Naive thymus-derived CD4-positive, alpha-beta T cell (primary cell): ENCODE results near the gene KLHL22. TPM values are rescaled to one million over a fixed set of nuclear protein-coding genes. Genes with fewer than 3 reads are reported as not detected.
A peak's percentile ranks its signal among the peaks of the same experiment; 100 is the strongest.

Experiments used
- ATAC-seq: fragments of 150-1000 bp; cut with Tn5 transposase; 2 replicates; pipeline ENCODE4 v1.10.0; 2021; ENCODE audit warnings: mild to moderate bottlenecking, moderate library complexity
- CTCF ChIA-PET: fragments of 350-600 bp; sonication (Branson Sonifier 250); formaldehyde crosslinking; loops from one replicate; lab custom pipeline; 2021; ENCODE audit warnings: antibody characterized with exemption; lab: Charles Lee
- POLR2A ChIA-PET: fragments of 350-600 bp; sonication (Branson Sonifier 250); formaldehyde crosslinking; loops from one replicate; lab custom pipeline; 2021; ENCODE audit warnings: antibody characterized with exemption, inconsistent platforms; lab: Charles Lee
- DNase-seq, 9 donors: peaks; one replicate each; pipeline versions ENCODE4 v3.0.0 to v3.0.0-alpha.2; 2020 to 2022; ENCODE audit warnings: mixed read lengths in 1 of 9
- H3K27ac ChIP-seq: one replicate; pipeline ENCODE4 v1.7.0; 2013; ENCODE audit warnings: mild to moderate bottlenecking, low read depth, low read length, moderate library complexity
- H3K27me3 ChIP-seq, 2 donors: one replicate each; pipeline ENCODE4 v1.7.0; 2013; ENCODE audit warnings: low read length in 2 of 2, mild to moderate bottlenecking in 2 of 2, moderate library complexity in 2 of 2; ENCODE audit not compliant: control insufficient read depth in 2 of 2, insufficient read depth in 2 of 2
- H3K36me3 ChIP-seq, 3 experiments: 1 replicate in 2 of 3; 2 replicates in 1 of 3; pipeline ENCODE4 v1.7.0; 2013; ENCODE audit warnings: low read length in 3 of 3, mild to moderate bottlenecking in 3 of 3, moderate library complexity in 1 of 3; ENCODE audit not compliant: insufficient read depth in 3 of 3, control insufficient read depth in 2 of 3
- H3K4me1 ChIP-seq, 2 donors: one replicate each; pipeline ENCODE4 v1.7.0; 2013; ENCODE audit warnings: low read length in 2 of 2, mild to moderate bottlenecking in 2 of 2, moderate library complexity in 1 of 2; ENCODE audit not compliant: control insufficient read depth in 2 of 2, insufficient read depth in 2 of 2
- H3K4me3 ChIP-seq: 2 replicates; pipeline ENCODE4 v1.7.0; 2013; ENCODE audit warnings: mild to moderate bottlenecking, low read length
- H3K9me3 ChIP-seq, 3 experiments: 1 replicate in 2 of 3; 2 replicates in 1 of 3; pipeline ENCODE4 v1.7.0; 2013; ENCODE audit warnings: low read length in 3 of 3; ENCODE audit not compliant: control insufficient read depth in 2 of 3
- H3K27ac Mint-ChIP-seq, 9 donors: one replicate each; pipeline ENCODE4 v1.8.0; 2020 to 2022; ENCODE audit warnings: mixed read lengths in 9 of 9, mild to moderate bottlenecking in 8 of 9, moderate library complexity in 5 of 9, inconsistent platforms in 2 of 9
- H3K27me3 Mint-ChIP-seq, 5 donors: one replicate each; pipeline ENCODE4 v1.8.0; 2021 to 2022; ENCODE audit warnings: mixed read lengths in 5 of 5, mild to moderate bottlenecking in 1 of 5
- H3K36me3 Mint-ChIP-seq, 5 donors: one replicate each; pipeline ENCODE4 v1.8.0; 2020 to 2022; ENCODE audit warnings: mixed read lengths in 5 of 5, mild to moderate bottlenecking in 3 of 5, inconsistent platforms in 1 of 5
- H3K4me1 Mint-ChIP-seq, 7 donors: one replicate each; pipeline ENCODE4 v1.8.0; 2020 to 2022; ENCODE audit warnings: mixed read lengths in 7 of 7, mild to moderate bottlenecking in 3 of 7, inconsistent platforms in 1 of 7
- H3K4me3 Mint-ChIP-seq, 10 donors: one replicate each; pipeline ENCODE4 v1.8.0; 2020 to 2022; ENCODE audit warnings: mild to moderate bottlenecking in 10 of 10, mixed read lengths in 10 of 10, moderate library complexity in 6 of 10, inconsistent platforms in 2 of 10
- H3K9me3 Mint-ChIP-seq, 11 donors: one replicate each; pipeline ENCODE4 v1.8.0; 2020 to 2022; ENCODE audit warnings: mixed read lengths in 11 of 11, mild to moderate bottlenecking in 4 of 11, inconsistent platforms in 1 of 11, moderate library complexity in 1 of 11
- intact Hi-C, 2 donors: fragments of 100-400 bp; cut with micrococcal nuclease; formaldehyde crosslinking; loops; one replicate each; pipeline ENCODE4 v1.15.1; 2023
- polyA plus RNA-seq, 2 donors: library from polyadenylated mRNA; unstranded; fragments of 300-500 nt; fragmentation: Illumina TruSeq; gene quantifications; one replicate each; pipeline ENCODE4 v1.2.3, GENCODE V29; 2021
- total RNA-seq, 6 experiments: library from RNA in 5 of 6; stranded (reverse) in 5 of 6; gene quantifications; 1 replicate in 5 of 6; 2 replicates in 1 of 6; pipeline ENCODE4 v1.2.3 and lab custom pipeline; 2021 to 2026

The KLHL22 gene
- total and polyA plus RNA-seq, 7 experiments from 2014 or later, result 20.6 to 71.3 (median 40.0) TPM

- CTCF ChIA-PET, result interaction anchor here (0.7 kb wide), 1 partner anchor 45 kb away, joined by 3 read pairs; no protein-coding TSS in a partner anchor
- Histone ChIP-seq H3K27me3 (no peaks in the 10 kb centered on the region), H3K27ac (no peak overlapping the region), H3K9me3 (no peaks in the 10 kb centered on the region), H3K4me1 (peaks cover 4 to 8% of the 10 kb centered on the region in 2 donors), H3K4me3 (no peak overlapping the region), H3K36me3 (peaks cover 0 to 13% (median 0%) of the 10 kb centered on the region in 3 experiments)
- DNase-seq, result no peak
- ATAC-seq, result no peak
- POLR2A ChIA-PET, result interaction anchor here (0.6 to 1.0 kb wide), 2 partner anchors 41 to 53 kb away, joined by 3 read pairs; no protein-coding TSS in a partner anchor
- H3K4me1 Mint-ChIP-seq, result peaks cover 13 to 24% (median 20%) of the 10 kb centered on the region in 7 donors
- no peaks in the 10 kb centered on the region for H3K27me3 Mint-ChIP-seq
- intact Hi-C loops, result no loop called here
- peaks cover 0 to 1% (median 0%) of the 10 kb centered on the region in 11 donors for H3K9me3 Mint-ChIP-seq
- H3K4me3 Mint-ChIP-seq, result peak overlapping the region in 1 of 10 donors; percentile 77
- H3K36me3 Mint-ChIP-seq, result peaks cover 0 to 13% (median 11%) of the 10 kb centered on the region in 5 donors
- H3K27ac Mint-ChIP-seq, result peak overlapping the region in 2 of 9 donors; percentile 36 to 40
Measured at GRCh38 chr22:20503816-20504215, 8.2 kb upstream of the KLHL22 start.

DNA sequence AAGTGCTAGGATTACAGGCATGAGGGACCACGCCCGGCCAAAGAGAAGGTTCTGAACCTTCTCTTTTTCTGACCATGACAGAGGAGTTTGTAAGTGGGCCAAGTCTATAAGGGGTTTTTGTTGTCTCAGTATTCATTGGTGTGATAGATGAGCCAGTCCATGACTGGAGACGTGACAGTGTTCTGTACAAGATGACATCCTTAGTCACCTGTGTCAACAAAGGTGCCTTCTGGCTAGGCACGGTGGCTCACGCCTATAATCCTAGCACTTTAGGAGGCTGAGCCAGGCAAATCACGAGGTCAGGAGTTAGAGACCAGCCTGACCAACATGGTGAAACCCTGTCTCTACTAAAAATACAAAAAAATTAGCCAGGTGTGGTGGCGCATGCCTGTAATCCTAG, 4.2 kb upstream of the KLHL22 start:
- peaks cover 0 to 11% (median 2%) of the 10 kb centered on the region in 5 donors for H3K36me3 Mint-ChIP-seq
- intact Hi-C loops, result loop anchor here (10.0 kb wide), 2 partner anchors 175 to 355 kb away; partner anchors contain the start of genes DGCR6L (in 1 of the 2), PI4KA (in 1 of the 2) and SNAP29 (in 1 of the 2)
- Histone ChIP-seq H3K27ac (no peak overlapping the region), H3K4me1 (peaks cover 6 to 7% of the 10 kb centered on the region in 2 donors), H3K9me3 (no peaks in the 10 kb centered on the region), H3K4me3 (no peak overlapping the region), H3K27me3 (no peaks in the 10 kb centered on the region), H3K36me3 (peaks cover 0 to 6% (median 0%) of the 10 kb centered on the region in 3 experiments)
- H3K4me1 Mint-ChIP-seq, result peaks cover 9 to 19% (median 16%) of the 10 kb centered on the region in 7 donors
- H3K4me3 Mint-ChIP-seq, result no peak overlapping the region
- H3K27me3 Mint-ChIP-seq, result no peaks in the 10 kb centered on the region
- no peak for DNase-seq
- peaks cover 0 to 1% (median 0%) of the 10 kb centered on the region in 11 donors for H3K9me3 Mint-ChIP-seq
- POLR2A ChIA-PET, result no interaction called here
- no peak for ATAC-seq
- no peak overlapping the region for H3K27ac Mint-ChIP-seq
- CTCF ChIA-PET, result interaction anchor here (1.5 kb wide), 1 partner anchor 64 kb away, joined by 3 read pairs; no protein-coding TSS in a partner anchor

- intact Hi-C loops, result loop anchor here (10.0 kb wide), 2 partner anchors 174 to 356 kb away; partner anchors contain the start of genes DGCR6L (in 1 of the 2), PI4KA (in 1 of the 2) and SNAP29 (in 1 of the 2)
- ChIA-PET POLR2A (interaction anchor here (0.6 to 0.9 kb wide), 2 partner anchors 19 to 77 kb away, joined by 3 read pairs; no protein-coding TSS in a partner anchor), CTCF (interaction anchor here (0.9 to 1.7 kb wide), 4 partner anchors 35 to 80 kb away, joined by 3 to 6 read pairs (median 4); no protein-coding TSS in a partner anchor)
- H3K36me3 Mint-ChIP-seq, result peaks cover 0 to 11% (median 2%) of the 10 kb centered on the region in 5 donors
- H3K4me3 Mint-ChIP-seq, result no peak overlapping the region
- H3K4me1 Mint-ChIP-seq, result peaks cover 13 to 28% (median 23%) of the 10 kb centered on the region in 7 donors
- H3K27me3 Mint-ChIP-seq, result no peaks in the 10 kb centered on the region
- H3K27me3 ChIP-seq, result no peaks in the 10 kb centered on the region
- peaks cover 0 to 1% (median 0%) of the 10 kb centered on the region in 11 donors for H3K9me3 Mint-ChIP-seq
- H3K4me3 ChIP-seq, result no peak overlapping the region
- peaks cover 0 to 6% (median 0%) of the 10 kb centered on the region in 3 experiments for H3K36me3 ChIP-seq
- DNase-seq, result no peak
- peaks cover 7 to 13% of the 10 kb centered on the region in 2 donors for H3K4me1 ChIP-seq
- peak overlapping the region in 6 of 9 donors; percentile 4 to 76 (median 30) for H3K27ac Mint-ChIP-seq
- H3K27ac ChIP-seq, result no peak overlapping the region
- ATAC-seq, result no peak
- H3K9me3 ChIP-seq, result no peaks in the 10 kb centered on the region
Measured at GRCh38 chr22:20498913-20499312, 3.3 kb upstream of the KLHL22 start.

DNA sequence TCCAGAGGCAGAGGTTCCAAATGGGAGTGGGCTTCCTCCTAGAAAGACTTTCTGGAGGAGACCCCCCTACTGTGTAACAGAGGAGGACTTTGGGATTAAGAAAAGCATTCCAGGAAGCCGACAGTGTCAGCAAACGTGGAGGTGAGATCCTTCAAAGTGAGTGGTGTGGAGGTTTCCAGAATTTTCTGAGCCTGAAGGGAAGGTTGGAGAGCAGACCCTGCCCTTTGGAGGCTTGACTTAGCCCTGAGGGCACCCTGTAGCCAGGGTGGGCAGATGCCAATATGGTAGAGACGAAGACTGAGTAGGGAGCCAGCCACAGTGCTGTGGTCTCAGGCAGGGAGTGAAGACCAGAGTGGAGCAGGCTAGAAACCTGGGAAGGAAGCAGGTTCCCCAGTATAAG, 1.8 kb upstream of the KLHL22 start:
- Mint-ChIP-seq H3K27me3 (no peaks in the 10 kb centered on the region), H3K36me3 (peaks cover 0 to 11% (median 4%) of the 10 kb centered on the region in 5 donors), H3K4me1 (peaks cover 21 to 42% (median 36%) of the 10 kb centered on the region in 7 donors), H3K27ac (peak overlapping the region in 8 of 9 donors; percentile 35 to 84 (median 68)), H3K9me3 (peaks cover 0 to 1% (median 0%) of the 10 kb centered on the region in 11 donors), H3K4me3 (peak overlapping the region in 3 of 10 donors; percentile 33 to 96 (median 63))
- no peaks in the 10 kb centered on the region for H3K27me3 ChIP-seq
- H3K36me3 ChIP-seq, result peaks cover 0 to 6% (median 0%) of the 10 kb centered on the region in 3 experiments
- H3K27ac ChIP-seq, result no peak overlapping the region
- POLR2A ChIA-PET, result no interaction called here
- no peak for ATAC-seq
- intact Hi-C loops, result loop anchor here (2.0 to 10.0 kb wide), 3 partner anchors 69 to 357 kb away; partner anchors contain the start of genes DGCR6L (in 1 of the 2), PI4KA (in 1 of the 2) and SNAP29 (in 1 of the 2)
- H3K4me3 ChIP-seq, result no peak overlapping the region
- H3K4me1 ChIP-seq, result peaks cover 7 to 27% of the 10 kb centered on the region in 2 donors
- H3K9me3 ChIP-seq, result no peaks in the 10 kb centered on the region
- no peak for DNase-seq
- CTCF ChIA-PET, result interaction anchor here (0.8 to 1.7 kb wide), 3 partner anchors 41 to 79 kb away, joined by 3 to 6 read pairs (median 4); no protein-coding TSS in a partner anchor

DNA sequence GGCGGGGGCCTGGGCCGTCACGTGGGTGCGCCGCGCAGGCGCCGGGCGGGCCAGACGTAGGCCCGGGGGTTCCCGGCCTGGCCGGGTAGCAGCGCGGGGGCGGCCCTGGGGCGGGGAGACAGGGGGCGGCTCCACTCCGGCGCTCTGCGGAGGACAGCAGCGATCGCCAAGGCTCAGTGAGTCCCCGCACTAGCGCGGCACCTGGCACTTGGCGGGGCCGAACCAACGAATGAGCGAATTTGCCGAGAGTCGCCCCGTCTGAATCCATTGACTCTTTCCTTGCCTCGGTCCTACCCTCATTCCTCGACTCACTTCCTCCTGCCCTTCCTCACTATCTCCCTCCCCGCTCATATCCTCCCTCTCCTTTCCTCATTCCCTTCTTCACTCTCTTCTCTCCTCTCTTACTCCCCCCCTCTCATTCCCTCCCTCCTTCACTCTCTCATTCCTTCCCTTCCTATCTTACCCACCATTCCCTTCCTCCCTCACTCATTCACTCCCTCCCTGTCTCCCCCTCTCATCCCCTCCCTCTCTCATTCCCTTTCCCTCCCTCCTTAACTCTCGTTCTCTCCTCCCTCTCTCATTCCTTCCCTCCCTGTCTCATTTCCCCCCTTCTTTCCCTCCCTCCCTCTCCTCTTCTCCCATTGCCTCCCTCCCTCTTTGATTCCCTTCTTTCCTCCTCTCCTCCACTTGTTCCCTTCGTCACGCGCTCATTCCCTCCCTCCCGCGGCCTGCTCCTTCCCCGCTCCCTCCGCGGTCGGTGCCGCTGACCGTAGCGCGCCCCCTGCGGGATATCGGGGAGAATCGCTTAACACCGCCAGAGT, 476 bp upstream of the KLHL22 start:
- peak overlapping the region; percentile 85 for H3K27ac ChIP-seq
- Mint-ChIP-seq H3K27ac (peak overlapping the region; percentile 89 to 95 (median 93)), H3K4me3 (peak overlapping the region; percentile 88 to 98 (median 94)), H3K36me3 (peaks cover 0 to 8% (median 4%) of the 10 kb centered on the region in 5 donors), H3K4me1 (peaks cover 28 to 55% (median 49%) of the 10 kb centered on the region in 7 donors), H3K9me3 (no peaks in the 10 kb centered on the region), H3K27me3 (no peaks in the 10 kb centered on the region)
- ChIA-PET CTCF (interaction anchor here (0.7 to 1.0 kb wide), 3 partner anchors 32 to 78 kb away, joined by 3 to 4 read pairs (median 3); no protein-coding TSS in a partner anchor), POLR2A (interaction anchor here (0.6 to 3.9 kb wide), 6 partner anchors 25 to 62 kb away, joined by 3 to 47 read pairs (median 7); no protein-coding TSS in a partner anchor)
- peak; percentile 82 to 97 (median 87) for DNase-seq
- H3K4me1 ChIP-seq, result peaks cover 7 to 41% of the 10 kb centered on the region in 2 donors
- peaks cover 0 to 2% (median 0%) of the 10 kb centered on the region in 3 experiments for H3K36me3 ChIP-seq
- peak; percentile 98 for ATAC-seq
- no peaks in the 10 kb centered on the region for H3K9me3 ChIP-seq
- intact Hi-C loops, result loop anchor here (1.0 to 10.0 kb wide), 13 partner anchors 11 to 359 kb away; partner anchors contain the start of genes MED15 (in 2 of the 2), DGCR6L (in 1 of the 2), PI4KA (in 1 of the 2) and SNAP29 (in 1 of the 2)
- H3K4me3 ChIP-seq, result peak overlapping the region; percentile 100
- no peaks in the 10 kb centered on the region for H3K27me3 ChIP-seq
